ENCODE measurements around the gene EYS.
"Not testable (repeated sequence)": the region's sequence is repeated elsewhere in the genome, so short reads cannot be mapped to it uniquely, and the experiment has no call there.

The EYS gene

DNA sequence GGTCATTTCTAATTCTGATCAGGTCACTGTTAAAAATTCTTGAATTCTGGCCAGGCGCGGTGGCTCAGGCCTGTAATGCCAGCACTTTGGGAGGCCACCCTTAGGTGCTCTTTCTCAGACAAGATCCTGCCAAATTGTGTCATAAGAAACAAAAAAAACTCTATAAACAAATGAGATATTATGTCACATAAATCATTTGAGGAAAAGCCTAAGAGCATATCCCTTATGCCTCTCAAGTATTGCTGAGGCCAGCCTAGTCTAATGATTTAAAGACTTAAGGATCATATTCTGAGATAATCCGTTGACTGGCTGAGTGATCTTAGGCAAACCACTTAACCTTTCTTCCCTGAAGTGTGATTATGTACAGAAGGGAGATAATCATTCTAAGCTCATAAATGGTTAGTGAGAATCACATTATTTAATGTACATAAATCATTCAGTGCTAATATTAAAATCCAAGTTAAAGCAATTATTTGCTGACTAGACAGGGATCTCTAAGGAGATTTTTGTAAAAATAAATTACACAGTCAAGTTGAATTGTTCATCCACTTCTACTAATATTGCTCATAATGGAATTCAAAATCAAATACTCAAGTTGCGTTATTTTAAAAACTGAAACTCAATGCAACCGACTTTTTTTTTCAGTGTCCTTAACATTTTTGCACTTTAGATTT lies 1706.1 kb downstream of the EYS start:
- no peaks in the 10 kb centered on the region for H3K27me3 Mint-ChIP-seq
- no peak overlapping the region for H3K4me3 Mint-ChIP-seq
- peaks cover 19% of the 10 kb centered on the region for H3K9me3 Mint-ChIP-seq
- no peak for ATAC-seq (replicated peaks; ENCODE audit: extremely low read depth, poor library complexity, severe bottlenecking)
- no peaks in the 10 kb centered on the region for H3K4me1 Mint-ChIP-seq
- peaks cover 1% of the 10 kb centered on the region for H3K36me3 Mint-ChIP-seq (ENCODE audit: insufficient read depth)
- no peak overlapping the region for H3K27ac Mint-ChIP-seq (ENCODE audit: low read depth)
- no peak for DNase-seq (ENCODE audit: low spot score in 2 of 2)

- H3K27ac Mint-ChIP-seq (ENCODE audit: low read depth), result no peak overlapping the region
Observed at GRCh38 chr6:63999613-64000012, 1707.4 kb downstream of the EYS start.

GRCh38 chr6:63998991-63999390 lies 1708.0 kb downstream of the EYS start:
- H3K9me3 Mint-ChIP-seq, result peaks cover 15% of the 10 kb centered on the region
- DNase-seq (ENCODE audit: low spot score in 2 of 2) (no peak), ATAC-seq (replicated peaks; ENCODE audit: extremely low read depth, poor library complexity, severe bottlenecking) (no peak)
- no peak overlapping the region for H3K4me3 Mint-ChIP-seq
- peaks cover 1% of the 10 kb centered on the region for H3K36me3 Mint-ChIP-seq (ENCODE audit: insufficient read depth)
- H3K27ac Mint-ChIP-seq (ENCODE audit: low read depth), result no peak overlapping the region
- no peaks in the 10 kb centered on the region for H3K27me3 Mint-ChIP-seq
- H3K4me1 Mint-ChIP-seq, result no peaks in the 10 kb centered on the region

More at GRCh38 chr6:63999613-64000012, 1707.4 kb downstream of the EYS start:
- Mint-ChIP-seq H3K27me3 (no peaks in the 10 kb centered on the region), H3K4me1 (no peaks in the 10 kb centered on the region), H3K36me3 (ENCODE audit: insufficient read depth) (peaks cover 1% of the 10 kb centered on the region), H3K9me3 (peaks cover 18% of the 10 kb centered on the region), H3K4me3 (no peak overlapping the region)
- DNase-seq (ENCODE audit: low spot score in 2 of 2) (no peak), ATAC-seq (replicated peaks; ENCODE audit: extremely low read depth, poor library complexity, severe bottlenecking) (no peak)

- H3K27me3 Mint-ChIP-seq, result no peaks in the 10 kb centered on the region
- H3K4me1 Mint-ChIP-seq, result no peaks in the 10 kb centered on the region
- peaks cover 6% of the 10 kb centered on the region for H3K9me3 Mint-ChIP-seq
- H3K27ac Mint-ChIP-seq (ENCODE audit: low read depth), result no peak overlapping the region
- no peak for DNase-seq (ENCODE audit: low spot score in 2 of 2)
- peaks cover 1% of the 10 kb centered on the region for H3K36me3 Mint-ChIP-seq (ENCODE audit: insufficient read depth)
- H3K4me3 Mint-ChIP-seq, result no peak overlapping the region
- ATAC-seq (replicated peaks; ENCODE audit: extremely low read depth, poor library complexity, severe bottlenecking), result no peak
Observed at GRCh38 chr6:63997734-63998133, 1709.3 kb downstream of the EYS start.

DNA sequence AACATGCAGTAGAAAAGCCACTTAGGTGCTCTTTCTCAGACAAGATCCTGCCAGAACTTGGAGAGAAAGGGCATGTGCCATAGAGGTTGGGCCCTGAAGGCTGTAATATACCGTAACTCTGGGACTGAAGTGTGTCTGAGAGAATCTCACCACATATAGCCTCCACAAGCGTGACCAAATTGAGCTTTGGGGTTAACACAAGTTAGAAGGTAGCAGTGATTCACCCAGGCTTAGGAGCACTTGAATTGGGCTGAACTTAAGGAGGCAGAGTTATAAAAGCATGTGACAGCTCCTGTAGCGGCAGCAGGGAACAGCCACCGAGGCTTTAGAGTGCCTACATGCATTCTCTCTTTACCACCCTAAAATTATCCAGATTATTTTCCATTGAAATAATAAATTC lies 1709.8 kb downstream of the EYS start:
- DNase-seq (ENCODE audit: low spot score in 2 of 2) (no peak), ATAC-seq (replicated peaks; ENCODE audit: extremely low read depth, poor library complexity, severe bottlenecking) (no peak)
- no peak overlapping the region for H3K4me3 Mint-ChIP-seq
- no peaks in the 10 kb centered on the region for H3K4me1 Mint-ChIP-seq
- no peaks in the 10 kb centered on the region for H3K27me3 Mint-ChIP-seq
- H3K36me3 Mint-ChIP-seq (ENCODE audit: insufficient read depth), result no peaks in the 10 kb centered on the region
- peaks cover 6% of the 10 kb centered on the region for H3K9me3 Mint-ChIP-seq
- H3K27ac Mint-ChIP-seq (ENCODE audit: low read depth), result no peak overlapping the region

DNA sequence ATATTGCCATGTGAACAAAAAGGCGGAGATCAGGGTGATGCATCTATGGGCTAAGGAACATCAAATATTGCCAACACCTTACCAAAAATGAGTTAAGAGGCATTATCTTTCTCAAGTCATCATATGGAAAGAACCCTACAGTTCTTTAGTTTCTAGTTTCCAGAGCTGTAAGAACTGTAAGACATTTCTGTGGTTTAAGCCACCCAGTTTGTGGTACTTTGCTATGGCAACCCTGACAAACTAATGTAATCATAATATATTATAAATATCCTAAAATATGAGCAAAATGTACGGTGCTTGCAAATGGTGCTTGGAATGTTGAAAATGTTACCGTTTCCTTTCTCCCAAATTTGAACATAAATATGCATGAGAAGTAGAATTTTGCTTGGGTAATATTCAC lies 1721.8 kb downstream of the EYS start:
- H3K27me3 Mint-ChIP-seq, result no peaks in the 10 kb centered on the region
- no peak overlapping the region for H3K27ac Mint-ChIP-seq (ENCODE audit: low read depth)
- no peak overlapping the region for H3K4me3 Mint-ChIP-seq
- DNase-seq (ENCODE audit: low spot score in 2 of 2), result no peak
- no peaks in the 10 kb centered on the region for H3K4me1 Mint-ChIP-seq
- H3K9me3 Mint-ChIP-seq, result peaks cover 20% of the 10 kb centered on the region
- no peaks in the 10 kb centered on the region for H3K36me3 Mint-ChIP-seq (ENCODE audit: insufficient read depth)
- no peak for ATAC-seq (replicated peaks; ENCODE audit: extremely low read depth, poor library complexity, severe bottlenecking)

- H3K27me3 Mint-ChIP-seq, result no peaks in the 10 kb centered on the region
- no peaks in the 10 kb centered on the region for H3K9me3 Mint-ChIP-seq
- H3K36me3 Mint-ChIP-seq (ENCODE audit: insufficient read depth), result no peaks in the 10 kb centered on the region
- DNase-seq (ENCODE audit: low spot score in 2 of 2), result no peak
- no peak for ATAC-seq (replicated peaks; ENCODE audit: extremely low read depth, poor library complexity, severe bottlenecking)
- H3K4me3 Mint-ChIP-seq, result no peak overlapping the region
- H3K4me1 Mint-ChIP-seq, result no peaks in the 10 kb centered on the region
- no peak overlapping the region for H3K27ac Mint-ChIP-seq (ENCODE audit: low read depth)
Observed at GRCh38 chr6:63975699-63976098, 1731.3 kb downstream of the EYS start.

- H3K9me3 Mint-ChIP-seq, result peaks cover 9% of the 10 kb centered on the region
Observed at GRCh38 chr6:63968650-63969049, 1738.4 kb downstream of the EYS start.

DNA sequence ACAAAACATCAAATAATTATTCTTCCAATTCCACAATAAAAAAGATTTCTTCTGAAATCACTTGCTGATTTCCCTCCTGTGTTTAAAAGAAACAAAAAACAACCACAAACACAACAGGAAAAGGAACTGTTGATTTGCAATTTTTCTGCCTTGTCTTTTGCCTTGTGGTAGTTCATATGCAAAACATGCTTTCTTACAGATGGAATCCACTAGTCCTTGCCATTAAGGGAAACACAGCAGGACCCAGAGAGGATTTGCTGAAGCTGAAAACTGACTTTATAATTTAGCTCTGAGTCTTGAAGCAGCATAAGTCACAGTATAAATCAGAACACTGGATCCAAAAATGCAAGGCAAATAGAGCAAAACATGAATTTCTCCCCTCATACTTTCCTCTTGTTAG lies 1742.7 kb downstream of the EYS start:
- Mint-ChIP-seq H3K9me3 (peaks cover 5% of the 10 kb centered on the region), H3K27me3 (no peaks in the 10 kb centered on the region), H3K4me1 (no peaks in the 10 kb centered on the region), H3K27ac (ENCODE audit: low read depth) (no peak overlapping the region), H3K36me3 (ENCODE audit: insufficient read depth) (no peaks in the 10 kb centered on the region), H3K4me3 (no peak overlapping the region)
- ATAC-seq (replicated peaks; ENCODE audit: extremely low read depth, poor library complexity, severe bottlenecking) (no peak), DNase-seq (ENCODE audit: low spot score in 2 of 2) (no peak)

More at GRCh38 chr6:63968650-63969049, 1738.4 kb downstream of the EYS start:
- ATAC-seq (replicated peaks; ENCODE audit: extremely low read depth, poor library complexity, severe bottlenecking), result no peak
- no peak for DNase-seq (ENCODE audit: low spot score in 2 of 2)
- H3K4me1 Mint-ChIP-seq, result no peaks in the 10 kb centered on the region
- no peaks in the 10 kb centered on the region for H3K27me3 Mint-ChIP-seq
- H3K4me3 Mint-ChIP-seq, result no peak overlapping the region
- no peak overlapping the region for H3K27ac Mint-ChIP-seq (ENCODE audit: low read depth)
- H3K36me3 Mint-ChIP-seq (ENCODE audit: insufficient read depth), result no peaks in the 10 kb centered on the region

- no peak for DNase-seq (ENCODE audit: low spot score in 2 of 2)
- Mint-ChIP-seq H3K27ac (ENCODE audit: low read depth) (no peak overlapping the region), H3K4me1 (no peaks in the 10 kb centered on the region), H3K9me3 (peaks cover 5% of the 10 kb centered on the region), H3K27me3 (no peaks in the 10 kb centered on the region), H3K4me3 (no peak overlapping the region), H3K36me3 (ENCODE audit: insufficient read depth) (no peaks in the 10 kb centered on the region)
- no peak for ATAC-seq (replicated peaks; ENCODE audit: extremely low read depth, poor library complexity, severe bottlenecking)
Observed at GRCh38 chr6:63963769-63964315, 1743.2 kb downstream of the EYS start.

- not testable (repeated sequence) for H3K4me3 Mint-ChIP-seq; H3K4me1 Mint-ChIP-seq; H3K27ac Mint-ChIP-seq (ENCODE audit: low read depth); DNase-seq (ENCODE audit: low spot score in 2 of 2); H3K36me3 Mint-ChIP-seq (ENCODE audit: insufficient read depth); H3K27me3 Mint-ChIP-seq; H3K9me3 Mint-ChIP-seq; ATAC-seq (replicated peaks; ENCODE audit: extremely low read depth, poor library complexity, severe bottlenecking)
Observed at GRCh38 chr6:63953336-63954021, 1753.5 kb downstream of the EYS start.

- no peaks in the 10 kb centered on the region for H3K27me3 Mint-ChIP-seq
- DNase-seq (ENCODE audit: low spot score in 2 of 2) (no peak), ATAC-seq (replicated peaks; ENCODE audit: extremely low read depth, poor library complexity, severe bottlenecking) (no peak)
- H3K9me3 Mint-ChIP-seq, result peaks cover 5% of the 10 kb centered on the region
- H3K27ac Mint-ChIP-seq (ENCODE audit: low read depth), result no peak overlapping the region
- H3K4me3 Mint-ChIP-seq, result no peak overlapping the region
- no peaks in the 10 kb centered on the region for H3K36me3 Mint-ChIP-seq (ENCODE audit: insufficient read depth)
- no peaks in the 10 kb centered on the region for H3K4me1 Mint-ChIP-seq
Observed at GRCh38 chr6:63947792-63948529, 1759.1 kb downstream of the EYS start.
